Keratinocyte (primary cell): ENCODE measurements around the gene HIP1. TPM values are rescaled to one million over a fixed set of nuclear protein-coding genes. Genes with fewer than 3 reads are reported as not detected.

Experiments
- DNase-seq: peaks from one replicate; pipeline ENCODE4 v3.0.0-alpha.2; 2011; ENCODE audit warnings: low read depth, missing footprints, low spot score
- FAIRE-seq: peaks from 2 replicates; lab custom pipeline; 2011; peaks lifted over from hg19 to GRCh38; lab: Jason Lieb, UNC
- H2AFZ ChIP-seq: 2 replicates; pipeline ENCODE4 v1.6.0; 2012; ENCODE audit warnings: low read length, control low read depth, inconsistent platforms; ENCODE audit not compliant: control insufficient read depth
- H3K27ac ChIP-seq: 2 replicates; pipeline ENCODE4 v1.5.1; 2011; ENCODE audit warnings: low read length; ENCODE audit not compliant: control insufficient read depth, insufficient read depth
- H3K27me3 ChIP-seq: 3 replicates; pipeline ENCODE4 v1.6.0; 2011; ENCODE audit warnings: low read length; ENCODE audit not compliant: control insufficient read depth, insufficient read depth; ENCODE audit errors: extremely low read depth
- H3K36me3 ChIP-seq, 2 experiments: 2 replicates in 1 of 2; 3 replicates in 1 of 2; pipeline ENCODE4 v1.5.1; 2011; ENCODE audit warnings: low read length in 2 of 2, mild to moderate bottlenecking in 1 of 2; ENCODE audit not compliant: control insufficient read depth in 2 of 2, insufficient read depth in 2 of 2; ENCODE audit errors: extremely low read depth in 1 of 2
- H3K4me1 ChIP-seq: 3 replicates; pipeline ENCODE4 v1.5.1; 2011; ENCODE audit warnings: low read length; ENCODE audit not compliant: control insufficient read depth, insufficient read depth; ENCODE audit errors: extremely low read depth
- H3K4me2 ChIP-seq: 3 replicates; pipeline ENCODE4 v1.6.0; 2011; ENCODE audit warnings: low read depth, low read length; ENCODE audit not compliant: control insufficient read depth, insufficient read depth; ENCODE audit errors: extremely low read depth
- H3K4me3 ChIP-seq, 3 experiments: fragments of 200-600 bp in 1 of 3; sonication (generic) in 1 of 3; 2 replicates in 2 of 3; 3 replicates in 1 of 3; pipeline ENCODE4 v1.5.1; 2011 to 2016; ENCODE audit warnings: low read length in 3 of 3, mild to moderate bottlenecking in 3 of 3, control low read depth in 2 of 3, inconsistent platforms in 1 of 3, low read depth in 1 of 3, mixed read lengths in 1 of 3, mixed run types in 1 of 3, moderate library complexity in 1 of 3; ENCODE audit not compliant: control insufficient read depth in 2 of 3, insufficient read depth in 2 of 3; ENCODE audit errors: extremely low read depth in 1 of 3
- H3K79me2 ChIP-seq: 2 replicates; pipeline ENCODE4 v1.6.0; 2012; ENCODE audit warnings: low read length; ENCODE audit not compliant: control insufficient read depth, insufficient read depth
- H3K9ac ChIP-seq: 3 replicates; pipeline ENCODE4 v1.6.0; 2011; ENCODE audit warnings: low read length; ENCODE audit not compliant: control insufficient read depth, insufficient read depth; ENCODE audit errors: extremely low read depth
- H3K9me1 ChIP-seq: 3 replicates; pipeline ENCODE4 v1.6.0; 2011; ENCODE audit warnings: low read length; ENCODE audit not compliant: control insufficient read depth, insufficient read depth; ENCODE audit errors: extremely low read depth
- H3K9me3 ChIP-seq: 2 replicates; pipeline ENCODE4 v1.5.1; 2012; ENCODE audit warnings: low read depth, low read length; ENCODE audit not compliant: control insufficient read depth
- H4K20me1 ChIP-seq: 3 replicates; pipeline ENCODE4 v1.6.0; 2011; ENCODE audit warnings: low read length; ENCODE audit not compliant: control insufficient read depth, insufficient read depth; ENCODE audit errors: extremely low read depth
- EZH2 ChIP-seq: IDR thresholded peaks from one replicate; pipeline ENCODE4 v1.6.1; 2012; ENCODE audit warnings: inconsistent platforms, mild to moderate bottlenecking, low read length, moderate library complexity
- dilution Hi-C: fragments of 300-500 bp; cut with MboI; formaldehyde crosslinking; loops from one replicate; pipeline ENCODE4 v1.7.0; 2020; ENCODE audit warnings: low sequenced_read_pairs; ENCODE audit not compliant: extremely low pct_ligation_motif_present
- polyA plus RNA-seq, 5 experiments: library from polyadenylated mRNA; depleted of rRNA in 3 of 5; stranded (reverse) in 3 of 5; stranded (forward) in 1 of 5; unstranded in 1 of 5; fragments of >200 nt; gene quantifications; 1 replicate in 1 of 5; 2 replicates in 3 of 5; 3 replicates in 1 of 5; pipeline versions ENCODE4 v1.2.1 to v1.2.3, GENCODE V29; 2011 to 2012; ENCODE audit warnings: missing spikeins in 2 of 5, low read depth in 1 of 5, low replicate concordance in 1 of 5
- TF ChIP-seq, protein P1 (sequence below), 3 experiments: IDR thresholded peaks in 1 of 3; conservative IDR thresholded peaks in 1 of 3; optimal IDR thresholded peaks in 1 of 3; 2 replicates in 2 of 3; 3 replicates in 1 of 3; pipeline versions ENCODE3 to v1.5.1; 2011; ENCODE audit warnings: low read length in 3 of 3, mild to moderate bottlenecking in 3 of 3, moderate library complexity in 2 of 3, control low read depth in 1 of 3, inconsistent platforms in 1 of 3; ENCODE audit not compliant: insufficient read depth in 2 of 3; ENCODE audit errors: extremely low read depth in 1 of 3

HIP1 gene
- polyA plus RNA-seq, 1 donor (not counting 4 experiments of a cell fraction or from before 2014, with no cell fraction given), result 5.0 TPM

DNA sequence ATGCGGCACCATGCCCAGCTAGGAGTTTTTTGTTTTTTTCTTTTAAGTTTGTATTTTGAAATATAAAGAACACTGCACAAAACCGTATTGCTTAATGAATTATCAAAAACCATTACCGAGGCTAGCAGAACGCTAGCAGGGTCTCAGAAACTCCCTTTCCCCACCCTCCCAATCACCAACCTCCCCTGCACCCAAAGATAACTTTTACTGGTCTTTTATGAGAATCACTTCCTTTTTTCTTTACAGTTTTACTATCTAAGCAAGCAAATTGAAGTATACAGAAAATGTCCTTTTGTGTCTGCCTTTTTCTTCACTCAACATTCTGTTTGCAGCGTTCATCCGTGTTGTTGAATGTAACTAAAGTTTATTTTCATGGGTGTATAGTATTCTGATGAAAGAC is 13.4 kb downstream of the HIP1 start:
- FAIRE-seq (no peak), DNase-seq (no peak)
- Histone ChIP-seq H3K27me3 (no peaks in the 10 kb centered on the region), H3K9ac (no peak overlapping the region), H3K36me3 (no peaks in the 10 kb centered on the region), H3K27ac (no peak overlapping the region), H2AFZ (no peak overlapping the region), H3K4me2 (no peak overlapping the region), H3K4me3 (no peak overlapping the region), H3K4me1 (peaks cover 18% of the 10 kb centered on the region), H3K9me1 (no peaks in the 10 kb centered on the region), H3K9me3 (no peaks in the 10 kb centered on the region), H3K79me2 (no peaks in the 10 kb centered on the region), H4K20me1 (no peaks in the 10 kb centered on the region)
- dilution Hi-C loops, result no loop called here
- no peak for TF ChIP-seq EZH2
- TF ChIP-seq, protein P1, sequence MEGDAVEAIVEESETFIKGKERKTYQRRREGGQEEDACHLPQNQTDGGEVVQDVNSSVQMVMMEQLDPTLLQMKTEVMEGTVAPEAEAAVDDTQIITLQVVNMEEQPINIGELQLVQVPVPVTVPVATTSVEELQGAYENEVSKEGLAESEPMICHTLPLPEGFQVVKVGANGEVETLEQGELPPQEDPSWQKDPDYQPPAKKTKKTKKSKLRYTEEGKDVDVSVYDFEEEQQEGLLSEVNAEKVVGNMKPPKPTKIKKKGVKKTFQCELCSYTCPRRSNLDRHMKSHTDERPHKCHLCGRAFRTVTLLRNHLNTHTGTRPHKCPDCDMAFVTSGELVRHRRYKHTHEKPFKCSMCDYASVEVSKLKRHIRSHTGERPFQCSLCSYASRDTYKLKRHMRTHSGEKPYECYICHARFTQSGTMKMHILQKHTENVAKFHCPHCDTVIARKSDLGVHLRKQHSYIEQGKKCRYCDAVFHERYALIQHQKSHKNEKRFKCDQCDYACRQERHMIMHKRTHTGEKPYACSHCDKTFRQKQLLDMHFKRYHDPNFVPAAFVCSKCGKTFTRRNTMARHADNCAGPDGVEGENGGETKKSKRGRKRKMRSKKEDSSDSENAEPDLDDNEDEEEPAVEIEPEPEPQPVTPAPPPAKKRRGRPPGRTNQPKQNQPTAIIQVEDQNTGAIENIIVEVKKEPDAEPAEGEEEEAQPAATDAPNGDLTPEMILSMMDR (optimal IDR thresholded peaks at IDR 0.05 in 1 of 3, IDR thresholded peaks at IDR 0.05 in 1 of 3, conservative IDR thresholded peaks at IDR 0.05 in 1 of 3; ENCODE audit: extremely low read depth in 1 of 3, insufficient read depth in 2 of 3, low read length in 3 of 3), result no peak

DNA sequence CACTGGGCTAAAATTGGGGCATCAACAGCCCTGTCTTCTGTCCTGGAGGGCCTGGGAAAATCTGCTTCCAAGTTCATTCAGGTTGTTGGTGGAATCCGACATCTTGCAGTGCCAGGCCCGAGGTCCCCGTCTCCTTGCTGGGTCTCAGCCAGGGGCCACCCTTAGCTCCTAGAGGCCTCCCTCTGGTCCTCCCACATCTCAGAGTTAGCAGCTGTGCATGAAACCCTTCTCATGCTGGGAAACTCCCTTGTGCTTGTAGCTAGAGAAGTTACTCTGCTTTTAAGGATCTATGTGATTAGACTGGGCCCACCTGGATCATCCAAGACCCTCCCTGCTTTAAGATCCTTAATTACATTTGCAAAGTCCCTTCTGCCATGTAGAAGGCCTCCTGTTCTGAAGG is 15.3 kb downstream of the HIP1 start:
- no peaks in the 10 kb centered on the region for H3K27me3 ChIP-seq
- H3K36me3 ChIP-seq, result no peaks in the 10 kb centered on the region
- DNase-seq (no peak), FAIRE-seq (no peak)
- no peak overlapping the region for H2AFZ ChIP-seq
- dilution Hi-C loops, result no loop called here
- TF ChIP-seq EZH2, result no peak
- TF ChIP-seq, protein P1 (optimal IDR thresholded peaks at IDR 0.05 in 1 of 3, IDR thresholded peaks at IDR 0.05 in 1 of 3, conservative IDR thresholded peaks at IDR 0.05 in 1 of 3; ENCODE audit: extremely low read depth in 1 of 3, insufficient read depth in 2 of 3, low read length in 3 of 3), result no peak
- no peak overlapping the region for H3K9ac ChIP-seq
- peaks cover 11% of the 10 kb centered on the region for H3K4me1 ChIP-seq
- H4K20me1 ChIP-seq, result no peaks in the 10 kb centered on the region
- H3K9me3 ChIP-seq, result no peaks in the 10 kb centered on the region
- no peak overlapping the region for H3K4me3 ChIP-seq
- H3K4me2 ChIP-seq, result no peak overlapping the region
- H3K9me1 ChIP-seq, result no peaks in the 10 kb centered on the region
- no peak overlapping the region for H3K27ac ChIP-seq
- H3K79me2 ChIP-seq, result no peaks in the 10 kb centered on the region
